ENCODE data around the gene RIMBP2.

GRCh38 chr12:130367523-130367922, 348.6 kb downstream of the RIMBP2 start:
- TF ChIP-seq REST (IDR thresholded peaks at IDR 0.05; ENCODE audit: insufficient read depth in 1 of 2, low read depth in 2 of 2, low read length in 2 of 2) (no peak), POLR2AphosphoS5 (IDR thresholded peaks at IDR 0.05; ENCODE audit: low read depth, low read length) (no peak), TAF1 (IDR thresholded peaks at IDR 0.05; ENCODE audit: borderline replicate concordance, insufficient read depth, low read length) (no peak), SIN3A (IDR thresholded peaks at IDR 0.05; ENCODE audit: borderline replicate concordance, insufficient read depth, low read length) (no peak), FOXP2 (optimal IDR thresholded peaks at IDR 0.05; ENCODE audit: borderline replicate concordance, extremely low read depth, extremely low read length, insufficient read depth) (no peak)

Measured in PFSK-1 (cell line).